Loucy (cell line): ENCODE results near the gene ELMO1.

Source experiments
- CTCF ChIP-seq: fragments of 200-600 bp; sonication (generic); conservative IDR thresholded peaks from 2 replicates; pipeline ENCODE4 v1.5.1; 2014; ENCODE audit warnings: mild to moderate bottlenecking, antibody characterized with exemption, low read length
- EZH2phosphoT487 ChIP-seq: fragments of 200-600 bp; IDR thresholded peaks from 2 replicates; pipeline ENCODE4 v1.6.1; 2018; ENCODE audit warnings: antibody characterized with exemption, mild to moderate bottlenecking, moderate library complexity, borderline replicate concordance

- no peak for TF ChIP-seq CTCF
- no peak for TF ChIP-seq EZH2phosphoT487
Measured at GRCh38 chr7:36900988-36901710, 547.5 kb downstream of the ELMO1 start.
